ENCODE measurements around the gene VIPR1. TPM values are rescaled to one million over a fixed set of nuclear protein-coding genes. Genes with fewer than 3 reads are reported as not detected.
A peak's percentile ranks its signal among the peaks of the same experiment; 100 is the strongest.

VIPR1 gene
- total and polyA plus RNA-seq, 4 donors, result 2.3 to 41.8 (median 14.6) TPM

- H3K4me1 ChIP-seq (ENCODE audit: control insufficient read depth in 4 of 4, insufficient read depth in 4 of 4, low read length in 3 of 4), result no peaks in the 10 kb centered on the region
- H3K36me3 ChIP-seq (ENCODE audit: control insufficient read depth in 4 of 4, insufficient read depth in 3 of 4, low read depth in 1 of 4, low read length in 3 of 4), result no peaks in the 10 kb centered on the region
- 25% methylated on average over 1 of the region's 1 CpG for WGBS
- no peaks in the 10 kb centered on the region for H3K27me3 ChIP-seq (ENCODE audit: control insufficient read depth in 4 of 4, insufficient read depth in 4 of 4, low read length in 3 of 4)
- TF ChIP-seq ATF3 (IDR thresholded peaks at IDR 0.05), result no peak
- TF ChIP-seq GABPA (IDR thresholded peaks at IDR 0.05 in 1 of 2, conservative IDR thresholded peaks at IDR 0.05 in 1 of 2), result no peak
- no peak for TF ChIP-seq FOXA1 (IDR thresholded peaks at IDR 0.05)
- no peak for TF ChIP-seq JUND (IDR thresholded peaks at IDR 0.05)
- TF ChIP-seq HNF4A (conservative IDR thresholded peaks at IDR 0.05), result peak; percentile 20 to 78
- no peak for TF ChIP-seq ZBTB33 (IDR thresholded peaks at IDR 0.05)
- TF ChIP-seq HNF4G (IDR thresholded peaks at IDR 0.05), result peak; percentile 9
- TF ChIP-seq SP1 (IDR thresholded peaks at IDR 0.05), result no peak
- no peak for TF ChIP-seq EGR1 (IDR thresholded peaks at IDR 0.05; ENCODE audit: low read depth in 2 of 2)
- TF ChIP-seq MAX (IDR thresholded peaks at IDR 0.05), result no peak
- H3K9me3 ChIP-seq (ENCODE audit: control insufficient read depth in 4 of 4, low read length in 3 of 4), result peaks cover 0 to 2% (median 0%) of the 10 kb centered on the region in 4 donors
- H3K9ac ChIP-seq (ENCODE audit: low read depth in 1 of 2, low read length in 2 of 2), result no peak overlapping the region
- no peak overlapping the region for H3K4me3 ChIP-seq (ENCODE audit: low read depth in 1 of 3, low read length in 3 of 3)
- DNase-seq (ENCODE audit: low spot score), result no peak
- H3K27ac ChIP-seq (ENCODE audit: low read depth in 1 of 2, low read length in 2 of 2), result no peak overlapping the region
These were observed 39.4 kb upstream of the VIPR1 start for GRCh38 chr3:42463093-42463492.

- Histone ChIP-seq H3K27ac (ENCODE audit: low read depth in 1 of 2, low read length in 2 of 2) (no peak overlapping the region), H3K4me3 (ENCODE audit: low read depth in 1 of 3, low read length in 3 of 3) (no peak overlapping the region), H3K36me3 (ENCODE audit: control insufficient read depth in 4 of 4, insufficient read depth in 3 of 4, low read depth in 1 of 4, low read length in 3 of 4) (no peaks in the 10 kb centered on the region), H3K27me3 (ENCODE audit: control insufficient read depth in 4 of 4, insufficient read depth in 4 of 4, low read length in 3 of 4) (no peaks in the 10 kb centered on the region), H3K9me3 (ENCODE audit: control insufficient read depth in 4 of 4, low read length in 3 of 4) (no peaks in the 10 kb centered on the region), H3K4me1 (ENCODE audit: control insufficient read depth in 4 of 4, insufficient read depth in 4 of 4, low read length in 3 of 4) (no peaks in the 10 kb centered on the region), H3K9ac (ENCODE audit: low read depth in 1 of 2, low read length in 2 of 2) (no peak overlapping the region)
- no peak for TF ChIP-seq TAF1 (conservative IDR thresholded peaks at IDR 0.05)
- no peak for TF ChIP-seq RAD21 (IDR thresholded peaks at IDR 0.05)
- TF ChIP-seq SP1 (IDR thresholded peaks at IDR 0.05), result no peak
- TF ChIP-seq EGR1 (IDR thresholded peaks at IDR 0.05; ENCODE audit: low read depth in 2 of 2), result no peak
- WGBS, result 79% methylated on average over 3 of the region's 3 CpGs
- DNase-seq (ENCODE audit: low spot score), result no peak
These were observed 34.3 kb upstream of the VIPR1 start for GRCh38 chr3:42468111-42468510.

GRCh38 chr3:42472555-42472954 is 29.9 kb upstream of the VIPR1 start:
- H3K9me3 ChIP-seq (ENCODE audit: control insufficient read depth in 4 of 4, low read length in 3 of 4), result no peaks in the 10 kb centered on the region
- no peaks in the 10 kb centered on the region for H3K36me3 ChIP-seq (ENCODE audit: control insufficient read depth in 4 of 4, insufficient read depth in 3 of 4, low read depth in 1 of 4, low read length in 3 of 4)
- no peaks in the 10 kb centered on the region for H3K27me3 ChIP-seq (ENCODE audit: control insufficient read depth in 4 of 4, insufficient read depth in 4 of 4, low read length in 3 of 4)
- 69% methylated on average over 2 of the region's 2 CpGs for WGBS
- no peaks in the 10 kb centered on the region for H3K4me1 ChIP-seq (ENCODE audit: control insufficient read depth in 4 of 4, insufficient read depth in 4 of 4, low read length in 3 of 4)
- TF ChIP-seq SP1 (IDR thresholded peaks at IDR 0.05) (no peak), NR2F2 (IDR thresholded peaks at IDR 0.05) (no peak), ATF3 (IDR thresholded peaks at IDR 0.05) (no peak), REST (IDR thresholded peaks at IDR 0.05) (no peak), YY1 (IDR thresholded peaks at IDR 0.05) (no peak), MAX (IDR thresholded peaks at IDR 0.05) (no peak), RAD21 (IDR thresholded peaks at IDR 0.05) (no peak)
- H3K4me3 ChIP-seq (ENCODE audit: low read depth in 1 of 3, low read length in 3 of 3), result no peak overlapping the region
- H3K27ac ChIP-seq (ENCODE audit: low read depth in 1 of 2, low read length in 2 of 2), result no peak overlapping the region
- DNase-seq (ENCODE audit: low spot score), result no peak
- H3K9ac ChIP-seq (ENCODE audit: low read depth in 1 of 2, low read length in 2 of 2), result no peak overlapping the region
